Measurements from ENCODE around the gene MARCHF3. TPM values are rescaled to one million over a fixed set of nuclear protein-coding genes. Genes with fewer than 3 reads are reported as not detected.
"Not testable (repeated sequence)": the region's sequence is repeated elsewhere in the genome, so short reads cannot be mapped to it uniquely, and the experiment has no call there.

MARCHF3 gene
- polyA plus RNA-seq, 1 donor from 2014 or later: 3.9 TPM

DNA sequence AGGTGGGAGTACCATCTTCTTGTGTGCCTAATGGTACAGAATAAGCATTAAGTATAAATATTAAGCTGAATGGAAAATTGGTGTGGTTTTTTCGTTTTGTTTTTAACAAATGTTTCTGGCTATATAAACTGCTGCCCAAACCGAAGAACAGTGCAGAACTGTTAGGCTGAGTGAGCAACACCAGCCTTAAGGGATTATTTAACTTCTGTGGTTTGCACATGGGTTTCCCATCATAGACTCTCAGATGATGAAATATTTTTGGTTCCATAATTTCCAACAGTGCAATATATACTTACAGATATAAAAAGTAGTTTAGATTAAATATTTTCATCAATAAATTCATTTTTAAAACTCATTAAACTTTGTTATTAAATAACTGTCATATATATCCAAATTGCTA, 26.5 kb upstream of the MARCHF3 start:
- Histone ChIP-seq H3K9me2 (ENCODE audit: insufficient read depth, low read length) (no peaks in the 10 kb centered on the region), H3K36me3 (ENCODE audit: insufficient read depth, low read length) (no peaks in the 10 kb centered on the region), H3K9ac (ENCODE audit: low read length) (no peak overlapping the region), H3K4me3 (ENCODE audit: low read length) (no peak overlapping the region), H3K27ac (ENCODE audit: low read length) (no peak overlapping the region), H4K20me1 (ENCODE audit: insufficient read depth) (no peaks in the 10 kb centered on the region), H3K4me2 (ENCODE audit: low read length) (no peak overlapping the region), H3K27me3 (ENCODE audit: insufficient read depth, low read depth, low read length) (no peaks in the 10 kb centered on the region), H3K9me3 (ENCODE audit: low read length) (no peaks in the 10 kb centered on the region), H3F3A (ENCODE audit: insufficient read depth, low read length, poor library complexity, severe bottlenecking) (no peaks in the 10 kb centered on the region), H2AFZ (ENCODE audit: low read depth, low read length) (no peak overlapping the region), H3K79me2 (replicated peaks; ENCODE audit: insufficient read depth, low read length) (no peaks in the 10 kb centered on the region)
- no peak for TF ChIP-seq TAF1 (IDR thresholded peaks at IDR 0.05; ENCODE audit: low read depth)
- TF ChIP-seq EP300 (conservative IDR thresholded peaks at IDR 0.05; ENCODE audit: poor library complexity, severe bottlenecking): no peak
- no peak for TF ChIP-seq EZH2 (IDR thresholded peaks at IDR 0.05; ENCODE audit: borderline replicate concordance, insufficient read depth, low read length, poor library complexity, severe bottlenecking)
- no peak for TF ChIP-seq MXI1 (conservative IDR thresholded peaks at IDR 0.05; ENCODE audit: poor library complexity, severe bottlenecking)
- no peak for TF ChIP-seq SMC3 (conservative IDR thresholded peaks at IDR 0.05; ENCODE audit: poor library complexity)
- no peak for TF ChIP-seq POLR2AphosphoS5 (IDR thresholded peaks at IDR 0.05)
- TF ChIP-seq, protein P1, sequence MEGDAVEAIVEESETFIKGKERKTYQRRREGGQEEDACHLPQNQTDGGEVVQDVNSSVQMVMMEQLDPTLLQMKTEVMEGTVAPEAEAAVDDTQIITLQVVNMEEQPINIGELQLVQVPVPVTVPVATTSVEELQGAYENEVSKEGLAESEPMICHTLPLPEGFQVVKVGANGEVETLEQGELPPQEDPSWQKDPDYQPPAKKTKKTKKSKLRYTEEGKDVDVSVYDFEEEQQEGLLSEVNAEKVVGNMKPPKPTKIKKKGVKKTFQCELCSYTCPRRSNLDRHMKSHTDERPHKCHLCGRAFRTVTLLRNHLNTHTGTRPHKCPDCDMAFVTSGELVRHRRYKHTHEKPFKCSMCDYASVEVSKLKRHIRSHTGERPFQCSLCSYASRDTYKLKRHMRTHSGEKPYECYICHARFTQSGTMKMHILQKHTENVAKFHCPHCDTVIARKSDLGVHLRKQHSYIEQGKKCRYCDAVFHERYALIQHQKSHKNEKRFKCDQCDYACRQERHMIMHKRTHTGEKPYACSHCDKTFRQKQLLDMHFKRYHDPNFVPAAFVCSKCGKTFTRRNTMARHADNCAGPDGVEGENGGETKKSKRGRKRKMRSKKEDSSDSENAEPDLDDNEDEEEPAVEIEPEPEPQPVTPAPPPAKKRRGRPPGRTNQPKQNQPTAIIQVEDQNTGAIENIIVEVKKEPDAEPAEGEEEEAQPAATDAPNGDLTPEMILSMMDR (IDR thresholded peaks at IDR 0.05; ENCODE audit: poor library complexity, severe bottlenecking): no peak
- TF ChIP-seq RAD21 (conservative IDR thresholded peaks at IDR 0.05): no peak
- TF ChIP-seq, protein P2, sequence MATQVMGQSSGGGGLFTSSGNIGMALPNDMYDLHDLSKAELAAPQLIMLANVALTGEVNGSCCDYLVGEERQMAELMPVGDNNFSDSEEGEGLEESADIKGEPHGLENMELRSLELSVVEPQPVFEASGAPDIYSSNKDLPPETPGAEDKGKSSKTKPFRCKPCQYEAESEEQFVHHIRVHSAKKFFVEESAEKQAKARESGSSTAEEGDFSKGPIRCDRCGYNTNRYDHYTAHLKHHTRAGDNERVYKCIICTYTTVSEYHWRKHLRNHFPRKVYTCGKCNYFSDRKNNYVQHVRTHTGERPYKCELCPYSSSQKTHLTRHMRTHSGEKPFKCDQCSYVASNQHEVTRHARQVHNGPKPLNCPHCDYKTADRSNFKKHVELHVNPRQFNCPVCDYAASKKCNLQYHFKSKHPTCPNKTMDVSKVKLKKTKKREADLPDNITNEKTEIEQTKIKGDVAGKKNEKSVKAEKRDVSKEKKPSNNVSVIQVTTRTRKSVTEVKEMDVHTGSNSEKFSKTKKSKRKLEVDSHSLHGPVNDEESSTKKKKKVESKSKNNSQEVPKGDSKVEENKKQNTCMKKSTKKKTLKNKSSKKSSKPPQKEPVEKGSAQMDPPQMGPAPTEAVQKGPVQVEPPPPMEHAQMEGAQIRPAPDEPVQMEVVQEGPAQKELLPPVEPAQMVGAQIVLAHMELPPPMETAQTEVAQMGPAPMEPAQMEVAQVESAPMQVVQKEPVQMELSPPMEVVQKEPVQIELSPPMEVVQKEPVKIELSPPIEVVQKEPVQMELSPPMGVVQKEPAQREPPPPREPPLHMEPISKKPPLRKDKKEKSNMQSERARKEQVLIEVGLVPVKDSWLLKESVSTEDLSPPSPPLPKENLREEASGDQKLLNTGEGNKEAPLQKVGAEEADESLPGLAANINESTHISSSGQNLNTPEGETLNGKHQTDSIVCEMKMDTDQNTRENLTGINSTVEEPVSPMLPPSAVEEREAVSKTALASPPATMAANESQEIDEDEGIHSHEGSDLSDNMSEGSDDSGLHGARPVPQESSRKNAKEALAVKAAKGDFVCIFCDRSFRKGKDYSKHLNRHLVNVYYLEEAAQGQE (IDR thresholded peaks at IDR 0.05; ENCODE audit: borderline replicate concordance): no peak

DNA sequence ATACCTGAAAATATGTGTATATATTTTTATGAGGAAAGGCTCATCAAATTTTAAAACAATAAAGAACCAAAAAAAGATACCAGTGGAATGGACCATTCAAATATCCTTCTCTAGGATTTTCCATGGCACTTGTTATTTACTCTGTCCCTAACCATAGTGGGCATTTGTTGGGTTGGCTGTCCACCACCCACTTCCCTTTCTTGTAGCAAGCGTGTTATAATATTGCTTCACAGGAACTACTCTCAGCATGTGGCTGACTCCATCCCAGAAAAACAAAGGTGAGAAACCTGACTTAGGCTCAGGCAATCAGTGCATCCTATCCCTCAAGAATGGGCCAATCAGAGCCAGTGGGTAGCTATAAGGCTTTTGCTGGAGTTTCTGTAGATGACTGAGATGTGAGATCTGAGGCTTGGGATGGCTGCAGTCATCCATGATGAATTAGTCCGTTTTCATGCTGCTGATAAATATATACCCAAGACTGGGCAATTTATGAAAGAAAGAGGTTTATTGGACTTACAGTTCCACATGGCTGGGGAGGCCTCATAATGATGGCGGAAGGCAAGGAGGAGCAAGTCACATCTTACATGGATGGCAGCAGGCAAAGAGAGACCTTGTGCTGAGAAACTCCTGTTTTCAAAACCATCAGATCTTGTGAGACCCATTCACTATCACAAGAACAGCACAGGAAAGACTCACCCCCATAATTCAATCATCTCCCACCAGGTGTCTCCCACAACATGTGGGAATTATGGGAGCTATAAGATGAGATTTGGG, 25.7 kb upstream of the MARCHF3 start:
- no peak overlapping the region for H3K4me3 ChIP-seq (ENCODE audit: low read length)
- TF ChIP-seq MXI1 (conservative IDR thresholded peaks at IDR 0.05; ENCODE audit: poor library complexity, severe bottlenecking): no peak
- no peaks in the 10 kb centered on the region for H3K9me2 ChIP-seq (ENCODE audit: insufficient read depth, low read length)
- H3K79me2 ChIP-seq (replicated peaks; ENCODE audit: insufficient read depth, low read length): no peaks in the 10 kb centered on the region
- no peaks in the 10 kb centered on the region for H3K9me3 ChIP-seq (ENCODE audit: low read length)
- no peak overlapping the region for H3K9ac ChIP-seq (ENCODE audit: low read length)
- no peaks in the 10 kb centered on the region for H4K20me1 ChIP-seq (ENCODE audit: insufficient read depth)
- H3F3A ChIP-seq (ENCODE audit: insufficient read depth, low read length, poor library complexity, severe bottlenecking): no peaks in the 10 kb centered on the region
- H3K36me3 ChIP-seq (ENCODE audit: insufficient read depth, low read length): no peaks in the 10 kb centered on the region
- no peak overlapping the region for H2AFZ ChIP-seq (ENCODE audit: low read depth, low read length)
- H3K4me2 ChIP-seq (ENCODE audit: low read length): no peak overlapping the region
- H3K27ac ChIP-seq (ENCODE audit: low read length): no peak overlapping the region
- H3K27me3 ChIP-seq (ENCODE audit: insufficient read depth, low read depth, low read length): no peaks in the 10 kb centered on the region

DNA sequence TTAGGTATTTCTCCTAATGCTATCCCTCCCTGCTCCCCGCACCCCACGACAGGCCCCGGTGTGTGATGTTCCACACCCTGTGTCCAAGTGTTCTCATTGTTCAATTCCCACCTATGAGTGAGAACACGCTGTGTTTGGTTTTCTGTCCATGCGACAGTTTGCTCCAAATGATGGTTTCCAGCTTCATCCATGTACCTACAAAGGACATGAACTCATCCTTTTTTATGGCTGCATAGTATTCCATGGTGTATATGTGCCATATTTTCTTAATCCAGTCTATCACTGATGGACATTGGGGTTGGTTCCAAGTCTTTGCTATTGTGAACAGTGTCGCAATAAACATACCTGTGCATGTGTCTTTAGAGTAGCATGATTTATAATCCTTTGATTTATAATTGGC, 23.2 kb upstream of the MARCHF3 start:
- H4K20me1 ChIP-seq (ENCODE audit: insufficient read depth); H3K4me3 ChIP-seq (ENCODE audit: low read length); H3K27ac ChIP-seq (ENCODE audit: low read length); H3K79me2 ChIP-seq (replicated peaks; ENCODE audit: insufficient read depth, low read length); H2AFZ ChIP-seq (ENCODE audit: low read depth, low read length); H3K9me2 ChIP-seq (ENCODE audit: insufficient read depth, low read length); H3K27me3 ChIP-seq (ENCODE audit: insufficient read depth, low read depth, low read length); H3K36me3 ChIP-seq (ENCODE audit: insufficient read depth, low read length); H3K9ac ChIP-seq (ENCODE audit: low read length); H3K9me3 ChIP-seq (ENCODE audit: low read length); H3K4me2 ChIP-seq (ENCODE audit: low read length); H3F3A ChIP-seq (ENCODE audit: insufficient read depth, low read length, poor library complexity, severe bottlenecking): not testable (repeated sequence)

Data from neural cell (in vitro differentiated cells).